ENCODE results near the gene DOP1B.

DOP1B gene

GRCh38 chr21:36167541-36167940 is 10.9 kb downstream of the DOP1B start:
- TF ChIP-seq CTCF (conservative IDR thresholded peaks at IDR 0.05) (no peak), ZFX (IDR thresholded peaks at IDR 0.05) (no peak)
- H3K27ac ChIP-seq = no peak overlapping the region; the same call in 1 of the 2 replicates

- no peak overlapping the region for H3K27ac ChIP-seq
- no peak for TF ChIP-seq ZFX (IDR thresholded peaks at IDR 0.05)
- no peak for TF ChIP-seq CTCF (conservative IDR thresholded peaks at IDR 0.05)
Observed at GRCh38 chr21:36169470-36170128, 13.0 kb downstream of the DOP1B start.

GRCh38 chr21:36170823-36171222 is 14.2 kb downstream of the DOP1B start:
- H3K27ac ChIP-seq = no peak overlapping the region

GRCh38 chr21:36171336-36171735 is 14.7 kb downstream of the DOP1B start:
- TF ChIP-seq ZFX (IDR thresholded peaks at IDR 0.05) (no peak), CTCF (conservative IDR thresholded peaks at IDR 0.05) (no peak)
- no peak overlapping the region for H3K27ac ChIP-seq

More at GRCh38 chr21:36170823-36171222, 14.2 kb downstream of the DOP1B start:
- TF ChIP-seq CTCF (conservative IDR thresholded peaks at IDR 0.05) = no peak
- no peak for TF ChIP-seq ZFX (IDR thresholded peaks at IDR 0.05)

GRCh38 chr21:36171741-36172331 is 15.2 kb downstream of the DOP1B start:
- TF ChIP-seq CTCF (conservative IDR thresholded peaks at IDR 0.05) (no peak), ZFX (IDR thresholded peaks at IDR 0.05) (no peak)
- H3K27ac ChIP-seq = no peak overlapping the region

GRCh38 chr21:36174780-36175179 is 18.2 kb downstream of the DOP1B start:
- TF ChIP-seq ZFX (IDR thresholded peaks at IDR 0.05) (no peak), CTCF (conservative IDR thresholded peaks at IDR 0.05) (no peak)
- no peak overlapping the region for H3K27ac ChIP-seq

GRCh38 chr21:36175771-36176565 is 19.3 kb downstream of the DOP1B start:
- TF ChIP-seq ZFX (IDR thresholded peaks at IDR 0.05) (no peak), CTCF (conservative IDR thresholded peaks at IDR 0.05) (no peak)
- no peak overlapping the region for H3K27ac ChIP-seq

Data from C4-2B (cell line).